ENCODE results near the gene CLEC11A. TPM values are rescaled to one million over a fixed set of nuclear protein-coding genes. Genes with fewer than 3 reads are reported as not detected.

Gene CLEC11A
- total and polyA plus RNA-seq, 9 of the 15 experiments (the other 6 are each of a cell fraction or from before 2014, with no cell fraction given), result 0.39 to 43.9 (median 3.4) TPM

- TF ChIP-seq, protein P1, sequence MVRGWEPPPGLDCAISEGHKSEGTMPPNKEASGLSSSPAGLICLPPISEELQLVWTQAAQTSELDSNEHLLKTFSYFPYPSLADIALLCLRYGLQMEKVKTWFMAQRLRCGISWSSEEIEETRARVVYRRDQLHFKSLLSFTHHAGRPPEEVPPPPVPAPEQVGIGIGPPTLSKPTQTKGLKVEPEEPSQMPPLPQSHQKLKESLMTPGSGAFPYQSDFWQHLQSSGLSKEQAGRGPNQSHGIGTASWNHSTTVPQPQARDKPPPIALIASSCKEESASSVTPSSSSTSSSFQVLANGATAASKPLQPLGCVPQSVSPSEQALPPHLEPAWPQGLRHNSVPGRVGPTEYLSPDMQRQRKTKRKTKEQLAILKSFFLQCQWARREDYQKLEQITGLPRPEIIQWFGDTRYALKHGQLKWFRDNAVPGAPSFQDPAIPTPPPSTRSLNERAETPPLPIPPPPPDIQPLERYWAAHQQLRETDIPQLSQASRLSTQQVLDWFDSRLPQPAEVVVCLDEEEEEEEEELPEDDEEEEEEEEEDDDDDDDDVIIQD (CRISPR knock-in tag; IDR thresholded peaks at IDR 0.05), result no peak
- 0 out of 2 replicates have a peak, but pooled peaks have one; percentile 24 for TF ChIP-seq RB1 (IDR thresholded peaks at IDR 0.05; ENCODE audit: low read depth)
These were observed 19.0 kb upstream of the CLEC11A start (continued) for GRCh38 chr19:50703915-50704796.

DNA sequence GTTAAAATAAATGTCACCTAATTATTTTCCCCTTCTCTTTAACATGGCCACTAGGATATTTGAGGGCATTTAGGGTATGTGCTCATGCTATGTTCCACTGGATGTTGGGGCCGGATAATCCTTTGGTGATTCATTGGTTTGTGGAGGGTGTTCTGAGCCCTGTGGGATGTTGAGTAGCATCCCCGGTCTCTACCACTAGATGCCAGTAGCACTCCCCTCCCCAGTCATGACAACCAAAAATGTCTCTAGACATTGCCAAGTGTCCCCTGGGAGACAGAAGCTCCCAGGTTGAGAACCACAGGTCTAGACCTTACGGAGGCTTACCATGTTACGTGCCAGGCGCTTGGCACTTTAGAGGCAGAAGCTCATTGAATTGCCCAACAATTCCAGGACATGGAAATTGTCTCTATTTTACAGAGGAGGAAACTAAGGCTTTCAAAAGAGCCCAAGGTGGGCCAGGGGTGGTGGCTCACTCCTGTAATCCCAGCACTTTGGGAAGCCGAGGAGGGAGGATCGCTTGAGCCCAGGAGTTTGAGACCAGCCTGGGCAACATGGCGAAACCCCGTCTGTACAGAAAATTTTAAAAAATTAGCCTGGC, 17.6 kb upstream of the CLEC11A start:
- H3K9ac ChIP-seq (ENCODE audit: insufficient read depth in 1 of 2, low read depth in 2 of 2, low read length in 2 of 2), result no peak overlapping the region
- no peaks in the 10 kb centered on the region for H3K9me3 ChIP-seq (replicated peaks; ENCODE audit: control insufficient read depth, insufficient read depth, low read depth, low read length)
- H2AFZ ChIP-seq (ENCODE audit: low read depth, low read length), result no peak overlapping the region
- DNase-seq (ENCODE audit: extremely low read depth in 1 of 4, low spot score in 3 of 4), result peak; percentile 81 to 84 (median 82)
- H3K9me1 ChIP-seq (ENCODE audit: control insufficient read depth, insufficient read depth, low read length), result no peaks in the 10 kb centered on the region
- no peaks in the 10 kb centered on the region for H3K36me3 ChIP-seq (ENCODE audit: control insufficient read depth, insufficient read depth, low read length)
- H3K27me3 ChIP-seq (ENCODE audit: control insufficient read depth in 2 of 2, insufficient read depth in 2 of 2, low read length in 2 of 2), result peaks cover 20 to 37% of the 10 kb centered on the region in 2 experiments; a peak in 4 of 5 replicates
- no TSS peak for BruUV-seq (replicated peaks)
- no peak overlapping the region for H3K27ac ChIP-seq (ENCODE audit: extremely low read depth, low read depth, low read length)
- in situ Hi-C loops (cut with MboI), result loop anchor here (5.0 to 10.0 kb wide), 3 partner anchors 82 to 389 kb away; no protein-coding TSS in a partner anchor
- H3K4me2 ChIP-seq (ENCODE audit: insufficient read depth, low read length), result no peak overlapping the region
- ChIA-PET POLR2A (interaction anchor here (0.6 to 0.9 kb wide), 4 partner anchors 8 to 77 kb away, joined by 3 to 5 read pairs (median 4); no protein-coding TSS in a partner anchor), CTCF (ENCODE audit: low intra/inter-chr PET ratio) (interaction anchor here (0.6 to 6.0 kb wide), 6 partner anchors 74 to 392 kb away, joined by 3 to 61 read pairs (median 6); no protein-coding TSS in a partner anchor)
- H3K4me3 ChIP-seq, result no peak overlapping the region
- peak; percentile 92 for ATAC-seq
- FAIRE-seq, result peak; percentile 98
- no peaks in the 10 kb centered on the region; the same call in 1 of the 2 replicates for H4K20me1 ChIP-seq (replicated peaks; ENCODE audit: control insufficient read depth, insufficient read depth, low read length)
- no peaks in the 10 kb centered on the region for H3K79me2 ChIP-seq (ENCODE audit: control insufficient read depth, insufficient read depth, low read length)
- intact Hi-C loops (cut with micrococcal nuclease), result loop anchor here (1.0 to 10.0 kb wide), 5 partner anchors 78 to 387 kb away; no protein-coding TSS in a partner anchor
- peaks cover 0 to 19% of the 10 kb centered on the region in 2 experiments; a peak in 2 of 5 replicates for H3K4me1 ChIP-seq (replicated peaks in 1 of 2; ENCODE audit: control insufficient read depth in 2 of 2, insufficient read depth in 2 of 2, low read length in 2 of 2)
- WGBS (ENCODE audit: insufficient coverage, low coverage, missing lambda C conversion rate), result 1% methylated on average over 9 of the region's 9 CpGs
- no peak for TF ChIP-seq BDP1 (IDR thresholded peaks at IDR 0.05; ENCODE audit: insufficient read depth, insufficient read length)
- TF ChIP-seq HDAC6 (IDR thresholded peaks at IDR 0.05; ENCODE audit: low read depth, low read length), result no peak
- no peak for TF ChIP-seq CBX2 (IDR thresholded peaks at IDR 0.05; ENCODE audit: insufficient read depth, low read length, poor library complexity, severe bottlenecking)
- TF ChIP-seq NCOA2 (IDR thresholded peaks at IDR 0.05; ENCODE audit: partially characterized antibody in 2 of 2), result no peak
- no peak for TF ChIP-seq CSDE1 (IDR thresholded peaks at IDR 0.05)
- TF ChIP-seq ZKSCAN8 (CRISPR knock-in tag; IDR thresholded peaks at IDR 0.05), result no peak
- no peak for TF ChIP-seq ZNF512 (tag; IDR thresholded peaks at IDR 0.05)
- TF ChIP-seq DPF2 (IDR thresholded peaks at IDR 0.05), result no peak
- TF ChIP-seq POLR2H (tag; IDR thresholded peaks at IDR 0.05; ENCODE audit: low read depth), result no peak
- peak; percentile 85 to 93 (median 88) for TF ChIP-seq CTCF (IDR thresholded peaks at IDR 0.05 in 2 of 3, conservative IDR thresholded peaks at IDR 0.05 in 1 of 3; ENCODE audit: insufficient read depth in 2 of 3, low read depth in 1 of 3, low read length in 3 of 3)
- TF ChIP-seq TGIF2 (CRISPR knock-in tag; IDR thresholded peaks at IDR 0.05), result no peak
